H9 (cell line): ENCODE data around the gene RNF8. TPM values are rescaled to one million over a fixed set of nuclear protein-coding genes. Genes with fewer than 3 reads are reported as not detected.
"Not testable (repeated sequence)": the region's sequence is repeated elsewhere in the genome, so short reads cannot be mapped to it uniquely, and the experiment has no call there.

ENCODE experiments used
- DNase-seq: peaks from one replicate; pipeline ENCODE4 v3.0.0-alpha.2; 2017
- H2AFZ ChIP-seq: one replicate; pipeline ENCODE4 v1.6.1; 2013; ENCODE audit warnings: mild to moderate bottlenecking, low read length, control low read depth, moderate library complexity
- H2AK5ac ChIP-seq: 2 replicates; pipeline ENCODE4 v1.6.1; 2013; ENCODE audit warnings: low read length, control low read depth, mixed read lengths; ENCODE audit not compliant: insufficient read length
- H2BK120ac ChIP-seq: one replicate; pipeline ENCODE4 v1.6.1; 2013; ENCODE audit warnings: low read depth, mild to moderate bottlenecking, low read length, control low read depth, inconsistent platforms; ENCODE audit not compliant: poor library complexity, severe bottlenecking
- H2BK12ac ChIP-seq: 2 replicates; pipeline ENCODE4 v1.6.1; 2013; ENCODE audit warnings: low read length, control low read depth, mixed read lengths, low read depth; ENCODE audit not compliant: insufficient read length
- H2BK15ac ChIP-seq: 2 replicates; pipeline ENCODE4 v1.6.1; 2013; ENCODE audit warnings: low read depth, low read length, control low read depth
- H2BK20ac ChIP-seq: one replicate; pipeline ENCODE4 v1.6.1; 2013; ENCODE audit warnings: low read depth, mild to moderate bottlenecking, low read length, control low read depth, inconsistent platforms; ENCODE audit not compliant: poor library complexity, severe bottlenecking
- H2BK5ac ChIP-seq: 2 replicates; pipeline ENCODE4 v1.6.1; 2013; ENCODE audit warnings: low read length, control low read depth, mixed read lengths; ENCODE audit not compliant: insufficient read length
- H3K14ac ChIP-seq: 2 replicates; pipeline ENCODE4 v1.6.1; 2013; ENCODE audit warnings: low read length, control low read depth; ENCODE audit not compliant: insufficient read depth
- H3K18ac ChIP-seq: 2 replicates; pipeline ENCODE4 v1.6.1; 2013; ENCODE audit warnings: low read depth, mild to moderate bottlenecking, mixed read lengths, low read length, control low read depth; ENCODE audit not compliant: insufficient read length
- H3K23ac ChIP-seq: 2 replicates; pipeline ENCODE4 v1.6.1; 2013; ENCODE audit warnings: low read length, control low read depth, mixed read lengths, low read depth; ENCODE audit not compliant: insufficient read length
- H3K23me2 ChIP-seq: 2 replicates; pipeline ENCODE4 v1.6.1; 2013; ENCODE audit warnings: low read depth, mild to moderate bottlenecking, mixed read lengths, low read length, control low read depth; ENCODE audit not compliant: insufficient read length, poor library complexity, severe bottlenecking
- H3K27ac ChIP-seq: 2 replicates; pipeline ENCODE4 v1.5.1; 2013; ENCODE audit warnings: low read length, control low read depth, mixed read lengths, low read depth; ENCODE audit not compliant: insufficient read length
- H3K27me3 ChIP-seq: 2 replicates; pipeline ENCODE4 v1.6.1; 2013; ENCODE audit warnings: low read length, control low read depth, inconsistent platforms; ENCODE audit not compliant: insufficient read depth
- H3K4ac ChIP-seq: 2 replicates; pipeline ENCODE4 v1.6.1; 2013; ENCODE audit warnings: low read depth, mild to moderate bottlenecking, control low read depth, inconsistent platforms, low read length, moderate library complexity
- H3K4me1 ChIP-seq: 2 replicates; pipeline ENCODE4 v1.6.1; 2013; ENCODE audit warnings: low read length, control low read depth, inconsistent platforms; ENCODE audit not compliant: insufficient read depth
- H3K4me2 ChIP-seq: 2 replicates; pipeline ENCODE4 v1.6.1; 2013; ENCODE audit warnings: low read length, control low read depth, mixed read lengths; ENCODE audit not compliant: insufficient read length, insufficient read depth
- H3K56ac ChIP-seq: 2 replicates; pipeline ENCODE4 v1.6.1; 2013; ENCODE audit warnings: low read depth, mild to moderate bottlenecking, mixed read lengths, low read length, control low read depth; ENCODE audit not compliant: insufficient read length
- H3K79me1 ChIP-seq: 2 replicates; pipeline ENCODE4 v1.6.1; 2013; ENCODE audit warnings: low read depth, mild to moderate bottlenecking, moderate library complexity, low read length, control low read depth, inconsistent platforms; ENCODE audit not compliant: insufficient read depth, poor library complexity, severe bottlenecking
- H3K79me2 ChIP-seq: 2 replicates; pipeline ENCODE4 v1.6.1; 2013; ENCODE audit warnings: low read length, control low read depth, inconsistent platforms; ENCODE audit not compliant: insufficient read depth
- H3K9ac ChIP-seq: 2 replicates; pipeline ENCODE4 v1.6.1; 2013; ENCODE audit warnings: low read length, control low read depth, mixed read lengths; ENCODE audit not compliant: insufficient read length; ENCODE audit errors: extremely low read depth
- H3K9me3 ChIP-seq: one replicate; pipeline ENCODE4 v1.6.1; 2013; ENCODE audit warnings: low read depth, low read length, inconsistent platforms; ENCODE audit not compliant: control insufficient read depth
- H3T11ph ChIP-seq: one replicate; pipeline ENCODE4 v1.6.1; 2013; ENCODE audit warnings: mild to moderate bottlenecking, low read length, control low read depth, inconsistent platforms
- H4K20me1 ChIP-seq: one replicate; pipeline ENCODE4 v1.6.1; 2013; ENCODE audit not compliant: control insufficient read depth, insufficient read length, insufficient read depth
- H4K5ac ChIP-seq: 2 replicates; pipeline ENCODE4 v1.6.1; 2013; ENCODE audit warnings: low read depth, mild to moderate bottlenecking, mixed read lengths, low read length, control low read depth; ENCODE audit not compliant: insufficient read length
- H4K8ac ChIP-seq: replicated peaks from 2 replicates; pipeline ENCODE4 v1.6.1; 2013; ENCODE audit warnings: low read length, control low read depth, mixed read lengths, low read depth; ENCODE audit not compliant: insufficient read length
- H4K91ac ChIP-seq: 2 replicates; pipeline ENCODE4 v1.6.1; 2013; ENCODE audit warnings: low read depth, mild to moderate bottlenecking, moderate library complexity, mixed read lengths, low read length, control low read depth; ENCODE audit not compliant: insufficient read length
- H3K27ac Mint-ChIP-seq, 3 experiments: 2 replicates in 2 of 3; 3 replicates in 1 of 3; pipeline ENCODE4 v1.8.0; 2020 to 2021; ENCODE audit warnings: mixed read lengths in 3 of 3, mild to moderate bottlenecking in 1 of 3, moderate library complexity in 1 of 3
- H3K27me3 Mint-ChIP-seq: 2 replicates; pipeline ENCODE4 v1.8.0; 2021; ENCODE audit warnings: low read depth, mild to moderate bottlenecking, moderate library complexity, mixed read lengths
- H3K36me3 Mint-ChIP-seq, 3 experiments: 2 replicates in 2 of 3; 3 replicates in 1 of 3; pipeline ENCODE4 v1.8.0; 2020 to 2021; ENCODE audit warnings: low read depth in 3 of 3, mixed read lengths in 3 of 3; ENCODE audit not compliant: insufficient read depth in 1 of 3
- H3K4me1 Mint-ChIP-seq, 2 experiments: 2 replicates each; pipeline ENCODE4 v1.8.0; 2020; ENCODE audit warnings: mixed read lengths in 2 of 2
- H3K4me3 Mint-ChIP-seq, 2 experiments: 2 replicates in 1 of 2; 3 replicates in 1 of 2; pipeline ENCODE4 v1.8.0; 2020 to 2021; ENCODE audit warnings: mild to moderate bottlenecking in 2 of 2, mixed read lengths in 2 of 2, moderate library complexity in 1 of 2
- H3K9me3 Mint-ChIP-seq, 2 experiments: 2 replicates in 1 of 2; 3 replicates in 1 of 2; pipeline ENCODE4 v1.8.0; 2020; ENCODE audit warnings: mild to moderate bottlenecking in 2 of 2, mixed read lengths in 2 of 2, moderate library complexity in 1 of 2
- WGBS: extraction: QIAGEN DNeasy Blood & Tissue Kit; methylation state at CpG from one replicate; pipeline ENCODE4 v1.1.7; 2013; ENCODE audit warnings: missing lambda C conversion rate, low lambda C conversion rate, mixed read lengths; ENCODE audit not compliant: insufficient read length; ENCODE audit errors: extremely low coverage; 5-methylcytosine and 5-hydroxymethylcytosine counted together
- total RNA-seq: library from RNA; stranded (reverse); gene quantifications from 2 replicates; pipeline ENCODE4 v1.2.1, GENCODE V29; 2021
- TF ChIP-seq, protein P1 (sequence below): fragments of 200-600 bp; sonication (generic); conservative IDR thresholded peaks from 3 replicates; pipeline ENCODE4 v1.8.0; 2021; ENCODE audit warnings: antibody characterized with exemption, mild to moderate bottlenecking

RNF8 gene
- total RNA-seq, 1 experiment from 2014 or later: 34.7 TPM

GRCh38 chr6:37306624-37307222 lies 47.1 kb upstream of the RNF8 start:
- no peak overlapping the region for H3K4ac ChIP-seq

GRCh38 chr6:37307484-37307883 lies 46.3 kb upstream of the RNF8 start:
- H2AFZ ChIP-seq, H4K91ac ChIP-seq, H3K4me1 Mint-ChIP-seq, H2BK20ac ChIP-seq, H3K23me2 ChIP-seq, H3K4me2 ChIP-seq, H3K23ac ChIP-seq, H3K27me3 ChIP-seq, H2AK5ac ChIP-seq, H3K4me1 ChIP-seq, H3K9me3 ChIP-seq, H3K18ac ChIP-seq, H3T11ph ChIP-seq, H3K27me3 Mint-ChIP-seq, H3K4ac ChIP-seq, H3K14ac ChIP-seq, H2BK120ac ChIP-seq, H3K9me3 Mint-ChIP-seq, H3K79me1 ChIP-seq, H3K56ac ChIP-seq, H4K8ac ChIP-seq, H2BK15ac ChIP-seq, H4K5ac ChIP-seq, H2BK12ac ChIP-seq, H4K20me1 ChIP-seq, H3K79me2 ChIP-seq, H3K9ac ChIP-seq, H3K4me3 Mint-ChIP-seq, H3K27ac ChIP-seq, DNase-seq, H3K27ac Mint-ChIP-seq, H2BK5ac ChIP-seq: not testable (repeated sequence)
- H3K36me3 Mint-ChIP-seq: peaks cover 1 to 27% (median 12%) of the 10 kb centered on the region in 3 experiments; a peak in 4 of 7 replicates
- WGBS: no CpG with 5 or more reads among the region's 10 CpGs

More at GRCh38 chr6:37306624-37307222, 47.1 kb upstream of the RNF8 start:
- H4K5ac ChIP-seq: no peak overlapping the region
- H3K27ac ChIP-seq: no peak overlapping the region
- H2AK5ac ChIP-seq: no peak overlapping the region
- H3K14ac ChIP-seq: no peak overlapping the region
- H2BK5ac ChIP-seq: no peak overlapping the region
- H2BK15ac ChIP-seq: no peak overlapping the region
- no peak overlapping the region for H3K18ac ChIP-seq
- no peak overlapping the region for H2BK20ac ChIP-seq
- no peak overlapping the region for H3T11ph ChIP-seq
- no peaks in the 10 kb centered on the region for H3K4me1 Mint-ChIP-seq
- H3K9ac ChIP-seq: no peak overlapping the region
- no peak overlapping the region for H4K8ac ChIP-seq
- H3K36me3 Mint-ChIP-seq: peaks cover 1 to 27% (median 12%) of the 10 kb centered on the region in 3 experiments; a peak in 4 of 7 replicates
- H4K91ac ChIP-seq: no peak overlapping the region
- no peaks in the 10 kb centered on the region for H3K23me2 ChIP-seq
- H3K4me3 Mint-ChIP-seq: no peak overlapping the region
- H3K4me1 ChIP-seq: no peaks in the 10 kb centered on the region
- WGBS: no CpG with 5 or more reads among the region's 4 CpGs
- H3K56ac ChIP-seq: no peak overlapping the region
- no peak overlapping the region for H2BK120ac ChIP-seq
- TF ChIP-seq, protein P1, sequence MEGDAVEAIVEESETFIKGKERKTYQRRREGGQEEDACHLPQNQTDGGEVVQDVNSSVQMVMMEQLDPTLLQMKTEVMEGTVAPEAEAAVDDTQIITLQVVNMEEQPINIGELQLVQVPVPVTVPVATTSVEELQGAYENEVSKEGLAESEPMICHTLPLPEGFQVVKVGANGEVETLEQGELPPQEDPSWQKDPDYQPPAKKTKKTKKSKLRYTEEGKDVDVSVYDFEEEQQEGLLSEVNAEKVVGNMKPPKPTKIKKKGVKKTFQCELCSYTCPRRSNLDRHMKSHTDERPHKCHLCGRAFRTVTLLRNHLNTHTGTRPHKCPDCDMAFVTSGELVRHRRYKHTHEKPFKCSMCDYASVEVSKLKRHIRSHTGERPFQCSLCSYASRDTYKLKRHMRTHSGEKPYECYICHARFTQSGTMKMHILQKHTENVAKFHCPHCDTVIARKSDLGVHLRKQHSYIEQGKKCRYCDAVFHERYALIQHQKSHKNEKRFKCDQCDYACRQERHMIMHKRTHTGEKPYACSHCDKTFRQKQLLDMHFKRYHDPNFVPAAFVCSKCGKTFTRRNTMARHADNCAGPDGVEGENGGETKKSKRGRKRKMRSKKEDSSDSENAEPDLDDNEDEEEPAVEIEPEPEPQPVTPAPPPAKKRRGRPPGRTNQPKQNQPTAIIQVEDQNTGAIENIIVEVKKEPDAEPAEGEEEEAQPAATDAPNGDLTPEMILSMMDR: peak; percentile 39; the same call in 1 of the 3 replicates
- no peaks in the 10 kb centered on the region; a peak in 1 of 5 replicates for H3K9me3 Mint-ChIP-seq
- no peak overlapping the region for H2BK12ac ChIP-seq
- H3K79me1 ChIP-seq: no peaks in the 10 kb centered on the region
- no peaks in the 10 kb centered on the region for H3K9me3 ChIP-seq
- no peaks in the 10 kb centered on the region for H3K27me3 ChIP-seq
- no peaks in the 10 kb centered on the region for H3K79me2 ChIP-seq
- no peak for DNase-seq
- no peaks in the 10 kb centered on the region for H3K27me3 Mint-ChIP-seq
- H4K20me1 ChIP-seq: no peaks in the 10 kb centered on the region
- H3K23ac ChIP-seq: no peak overlapping the region
- H2AFZ ChIP-seq: no peak overlapping the region
- no peak overlapping the region for H3K27ac Mint-ChIP-seq
- H3K4me2 ChIP-seq: no peak overlapping the region
